ENCODE data around the gene ZNF581. TPM values are rescaled to one million over a fixed set of nuclear protein-coding genes. Genes with fewer than 3 reads are reported as not detected.
A peak's percentile ranks its signal among the peaks of the same experiment; 100 is the strongest.

ZNF581 gene
- total RNA-seq, 1 donor from 2014 or later, result 30.0 TPM

DNA sequence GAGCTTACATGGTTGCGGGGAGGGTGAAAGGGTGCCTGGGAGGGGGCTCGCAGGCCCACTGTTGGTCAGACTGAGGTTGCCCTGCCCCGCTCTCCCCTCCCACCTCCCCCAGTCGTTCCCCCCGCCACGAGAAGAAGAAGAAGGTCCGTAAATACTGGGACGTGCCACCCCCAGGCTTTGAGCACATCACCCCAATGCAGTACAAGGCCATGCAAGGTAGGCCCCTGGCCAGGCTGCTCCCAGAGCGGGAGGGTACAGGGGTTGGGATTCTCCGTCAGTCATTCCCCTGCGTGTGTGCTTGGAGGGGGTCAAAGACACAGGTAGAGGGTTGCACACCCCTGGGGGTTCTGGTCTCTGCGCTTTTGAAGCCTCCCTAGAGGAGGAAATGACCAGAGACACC, 17.0 kb downstream of the ZNF581 start:
- Histone ChIP-seq H3K4me3 (ENCODE audit: insufficient read depth, low read depth, low read length) (no peak overlapping the region), H2AFZ (ENCODE audit: low read depth, low read length) (no peak overlapping the region), H4K20me1 (ENCODE audit: insufficient read depth, low read length) (peaks cover 97% of the 10 kb centered on the region), H3K36me3 (ENCODE audit: insufficient read depth, low read length) (peaks cover 21% of the 10 kb centered on the region), H3K4me2 (ENCODE audit: low read length) (no peak overlapping the region), H3K9ac (ENCODE audit: low read length) (no peak overlapping the region), H3K27ac (ENCODE audit: low read depth, low read length) (no peak overlapping the region), H3K27me3 (ENCODE audit: insufficient read depth, low read length) (no peaks in the 10 kb centered on the region), H3K9me3 (ENCODE audit: insufficient read depth, low read depth, low read length) (no peaks in the 10 kb centered on the region), H3K4me1 (ENCODE audit: insufficient read depth, low read length) (peaks cover 26% of the 10 kb centered on the region), H3K79me2 (ENCODE audit: insufficient read depth, low read length) (peaks cover 96% of the 10 kb centered on the region)
- Mint-ChIP-seq H3K27me3 (ENCODE audit: low read depth, unreplicated experiment) (no peaks in the 10 kb centered on the region), H3K27ac (ENCODE audit: unreplicated experiment) (peak overlapping the region; percentile 26), H3K4me1 (ENCODE audit: low read depth, unreplicated experiment) (peaks cover 28% of the 10 kb centered on the region), H3K9me3 (ENCODE audit: unreplicated experiment) (no peaks in the 10 kb centered on the region), H3K4me3 (ENCODE audit: unreplicated experiment) (no peak overlapping the region), H3K36me3 (ENCODE audit: low read depth, unreplicated experiment) (peaks cover 19% of the 10 kb centered on the region)
- TF ChIP-seq, protein P1, sequence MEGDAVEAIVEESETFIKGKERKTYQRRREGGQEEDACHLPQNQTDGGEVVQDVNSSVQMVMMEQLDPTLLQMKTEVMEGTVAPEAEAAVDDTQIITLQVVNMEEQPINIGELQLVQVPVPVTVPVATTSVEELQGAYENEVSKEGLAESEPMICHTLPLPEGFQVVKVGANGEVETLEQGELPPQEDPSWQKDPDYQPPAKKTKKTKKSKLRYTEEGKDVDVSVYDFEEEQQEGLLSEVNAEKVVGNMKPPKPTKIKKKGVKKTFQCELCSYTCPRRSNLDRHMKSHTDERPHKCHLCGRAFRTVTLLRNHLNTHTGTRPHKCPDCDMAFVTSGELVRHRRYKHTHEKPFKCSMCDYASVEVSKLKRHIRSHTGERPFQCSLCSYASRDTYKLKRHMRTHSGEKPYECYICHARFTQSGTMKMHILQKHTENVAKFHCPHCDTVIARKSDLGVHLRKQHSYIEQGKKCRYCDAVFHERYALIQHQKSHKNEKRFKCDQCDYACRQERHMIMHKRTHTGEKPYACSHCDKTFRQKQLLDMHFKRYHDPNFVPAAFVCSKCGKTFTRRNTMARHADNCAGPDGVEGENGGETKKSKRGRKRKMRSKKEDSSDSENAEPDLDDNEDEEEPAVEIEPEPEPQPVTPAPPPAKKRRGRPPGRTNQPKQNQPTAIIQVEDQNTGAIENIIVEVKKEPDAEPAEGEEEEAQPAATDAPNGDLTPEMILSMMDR (IDR thresholded peaks at IDR 0.05; ENCODE audit: insufficient read depth, low read depth, low read length), result no peak
- no peak for TF ChIP-seq EZH2 (IDR thresholded peaks at IDR 0.05; ENCODE audit: insufficient read depth, low read length)
- FAIRE-seq (no peak), DNase-seq (ENCODE audit: low read depth) (no peak)

DNA sequence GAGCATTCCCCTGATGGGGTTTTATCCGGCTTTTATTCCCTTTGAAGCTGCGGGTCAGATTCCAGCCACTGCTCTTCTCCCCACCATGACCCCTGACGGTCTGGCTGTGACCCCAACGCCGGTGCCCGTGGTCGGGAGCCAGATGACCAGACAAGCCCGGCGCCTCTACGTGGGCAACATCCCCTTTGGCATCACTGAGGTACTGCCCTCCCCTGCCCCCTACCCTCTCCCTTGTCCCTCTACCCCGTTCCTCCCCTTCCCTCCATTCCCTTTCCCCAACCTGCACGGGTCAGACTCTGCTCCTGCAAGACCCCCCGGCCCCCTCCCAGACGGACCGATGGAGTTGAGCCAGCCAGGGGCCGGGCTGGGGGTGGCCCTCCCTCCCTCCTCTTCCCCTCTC, 17.5 kb downstream of the ZNF581 start:
- H3K4me3 ChIP-seq (ENCODE audit: insufficient read depth, low read depth, low read length), result no peak overlapping the region
- TF ChIP-seq, protein P1 (IDR thresholded peaks at IDR 0.05; ENCODE audit: insufficient read depth, low read depth, low read length), result no peak
- TF ChIP-seq EZH2 (IDR thresholded peaks at IDR 0.05; ENCODE audit: insufficient read depth, low read length), result no peak
- peaks cover 22% of the 10 kb centered on the region for H3K4me1 ChIP-seq (ENCODE audit: insufficient read depth, low read length)
- DNase-seq (ENCODE audit: low read depth), result no peak
- Mint-ChIP-seq H3K36me3 (ENCODE audit: low read depth, unreplicated experiment) (peaks cover 16% of the 10 kb centered on the region), H3K27ac (ENCODE audit: unreplicated experiment) (no peak overlapping the region), H3K4me3 (ENCODE audit: unreplicated experiment) (no peak overlapping the region), H3K27me3 (ENCODE audit: low read depth, unreplicated experiment) (no peaks in the 10 kb centered on the region), H3K9me3 (ENCODE audit: unreplicated experiment) (no peaks in the 10 kb centered on the region), H3K4me1 (ENCODE audit: low read depth, unreplicated experiment) (peaks cover 28% of the 10 kb centered on the region)
- no peak overlapping the region for H3K4me2 ChIP-seq (ENCODE audit: low read length)
- peaks cover 93% of the 10 kb centered on the region for H3K79me2 ChIP-seq (ENCODE audit: insufficient read depth, low read length)
- peaks cover 97% of the 10 kb centered on the region for H4K20me1 ChIP-seq (ENCODE audit: insufficient read depth, low read length)
- H2AFZ ChIP-seq (ENCODE audit: low read depth, low read length), result no peak overlapping the region
- FAIRE-seq, result no peak
- H3K9me3 ChIP-seq (ENCODE audit: insufficient read depth, low read depth, low read length), result no peaks in the 10 kb centered on the region
- H3K36me3 ChIP-seq (ENCODE audit: insufficient read depth, low read length), result peaks cover 24% of the 10 kb centered on the region
- no peak overlapping the region for H3K27ac ChIP-seq (ENCODE audit: low read depth, low read length)
- no peak overlapping the region for H3K9ac ChIP-seq (ENCODE audit: low read length)
- no peaks in the 10 kb centered on the region for H3K27me3 ChIP-seq (ENCODE audit: insufficient read depth, low read length)

DNA sequence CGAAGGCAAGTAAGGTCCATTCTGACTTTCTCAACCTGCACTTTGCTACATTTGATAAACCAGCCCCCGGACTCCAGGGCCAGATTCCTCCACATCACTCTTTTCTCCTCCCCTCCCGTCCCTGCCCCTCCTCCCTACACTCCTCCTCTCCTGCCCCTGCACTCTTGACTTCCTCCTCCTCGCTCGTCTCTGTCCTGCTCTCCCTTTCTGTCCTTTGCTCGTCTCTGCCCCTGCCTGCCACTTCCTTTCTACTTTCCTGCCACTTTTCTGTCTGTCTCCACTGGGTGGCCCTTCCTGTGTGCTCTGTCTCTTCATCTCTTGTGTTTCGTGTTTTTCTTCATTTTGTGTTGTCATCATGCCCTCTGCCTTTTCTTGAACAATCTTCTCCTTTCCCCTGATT, 18.4 kb downstream of the ZNF581 start:
- H2AFZ ChIP-seq (ENCODE audit: low read depth, low read length), result no peak overlapping the region
- H4K20me1 ChIP-seq (ENCODE audit: insufficient read depth, low read length), result peaks cover 97% of the 10 kb centered on the region
- H3K79me2 ChIP-seq (ENCODE audit: insufficient read depth, low read length), result peaks cover 93% of the 10 kb centered on the region
- peaks cover 29% of the 10 kb centered on the region for H3K36me3 ChIP-seq (ENCODE audit: insufficient read depth, low read length)
- H3K4me1 ChIP-seq (ENCODE audit: insufficient read depth, low read length), result peaks cover 15% of the 10 kb centered on the region
- H3K4me2 ChIP-seq (ENCODE audit: low read length), result no peak overlapping the region
- H3K27ac ChIP-seq (ENCODE audit: low read depth, low read length), result no peak overlapping the region
- H3K4me3 ChIP-seq (ENCODE audit: insufficient read depth, low read depth, low read length), result no peak overlapping the region
- no peak for FAIRE-seq
- Mint-ChIP-seq H3K4me1 (ENCODE audit: low read depth, unreplicated experiment) (peaks cover 25% of the 10 kb centered on the region), H3K27me3 (ENCODE audit: low read depth, unreplicated experiment) (no peaks in the 10 kb centered on the region), H3K9me3 (ENCODE audit: unreplicated experiment) (no peaks in the 10 kb centered on the region), H3K27ac (ENCODE audit: unreplicated experiment) (no peak overlapping the region), H3K36me3 (ENCODE audit: low read depth, unreplicated experiment) (peaks cover 16% of the 10 kb centered on the region), H3K4me3 (ENCODE audit: unreplicated experiment) (no peak overlapping the region)
- TF ChIP-seq, protein P1 (IDR thresholded peaks at IDR 0.05; ENCODE audit: insufficient read depth, low read depth, low read length), result no peak
- no peak for TF ChIP-seq EZH2 (IDR thresholded peaks at IDR 0.05; ENCODE audit: insufficient read depth, low read length)
- no peaks in the 10 kb centered on the region for H3K27me3 ChIP-seq (ENCODE audit: insufficient read depth, low read length)
- H3K9ac ChIP-seq (ENCODE audit: low read length), result no peak overlapping the region
- no peaks in the 10 kb centered on the region for H3K9me3 ChIP-seq (ENCODE audit: insufficient read depth, low read depth, low read length)
- no peak for DNase-seq (ENCODE audit: low read depth)
